Endometrial microvascular endothelial cells (primary cell): ENCODE data around the gene MPHOSPH6. TPM values are rescaled to one million over a fixed set of nuclear protein-coding genes. Genes with fewer than 3 reads are reported as not detected.
"Not testable (repeated sequence)": the region's sequence is repeated elsewhere in the genome, so short reads cannot be mapped to it uniquely, and the experiment has no call there.

Source experiments
- in situ Hi-C: cut with HindIII; loops from 2 replicates; pipeline ENCODE4 v1.10.0; 2017; ENCODE audit warnings: low sequenced_read_pairs, low pct_unique_long_range_greater_than_20kb; ENCODE audit errors: inconsistent ontology term
- total RNA-seq: library from RNA; depleted of rRNA; stranded (reverse); fragments of >200 nt; gene quantifications from one replicate; pipeline ENCODE4 v1.2.3, GENCODE V29; 2015; ENCODE audit errors: inconsistent ontology term

Gene MPHOSPH6, protein sequence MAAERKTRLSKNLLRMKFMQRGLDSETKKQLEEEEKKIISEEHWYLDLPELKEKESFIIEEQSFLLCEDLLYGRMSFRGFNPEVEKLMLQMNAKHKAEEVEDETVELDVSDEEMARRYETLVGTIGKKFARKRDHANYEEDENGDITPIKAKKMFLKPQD
- total RNA-seq = 62.7 TPM

DNA sequence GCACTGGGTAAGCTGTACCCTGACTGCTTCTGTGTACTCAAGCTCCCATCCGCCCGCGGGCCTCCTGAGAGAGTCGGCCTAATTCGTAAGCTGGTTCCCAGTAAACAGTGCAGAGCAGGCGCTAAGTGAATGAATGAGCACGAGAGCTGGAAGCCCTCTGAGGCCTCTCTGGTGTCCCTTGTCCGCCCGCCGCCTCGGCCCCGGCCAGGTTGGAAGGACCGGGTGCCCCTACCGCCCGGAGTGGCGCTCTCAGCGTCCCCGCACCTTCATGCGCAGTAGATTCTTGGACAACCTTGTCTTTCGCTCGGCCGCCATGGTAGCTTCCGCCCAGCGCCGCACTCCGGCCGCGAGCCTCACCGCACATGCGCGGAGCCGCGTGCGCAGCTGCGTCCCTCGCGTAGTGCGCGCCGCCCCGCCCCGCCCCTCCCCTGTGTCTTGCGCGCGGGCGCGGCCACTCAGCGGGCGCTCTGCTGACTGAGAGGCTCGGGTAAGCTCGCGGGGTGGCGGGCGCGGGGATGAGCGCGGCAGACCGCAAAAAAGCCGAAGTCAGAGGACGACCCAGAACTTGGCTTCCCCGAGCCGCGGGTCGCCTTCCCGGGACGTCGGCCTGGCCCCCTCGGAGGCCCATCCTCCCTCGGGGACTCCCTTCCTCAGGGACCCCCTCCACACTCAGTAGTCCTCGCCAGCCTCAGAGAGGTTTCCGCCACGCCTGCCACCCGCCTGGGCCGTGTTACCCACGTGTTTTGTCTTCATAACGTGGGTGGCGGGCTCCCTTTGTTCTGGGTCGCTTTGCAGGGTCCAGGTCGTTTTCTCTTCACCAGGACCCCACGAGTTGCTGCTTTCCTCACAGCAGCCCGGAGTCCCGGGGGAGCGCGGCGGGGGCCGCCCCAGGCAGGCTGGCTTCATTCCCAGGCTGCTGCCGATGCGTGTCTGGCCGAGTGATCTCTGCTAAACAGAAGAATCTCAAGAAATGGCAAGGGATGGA lies at the start of gene MPHOSPH6:
Gene MPHOSPH6, minus strand, starts transcription at position 364 of the 985 bp plus-strand sequence. Its CDS starts 49 bp downstream, at position 315.
- in situ Hi-C loops = no loop called here

DNA sequence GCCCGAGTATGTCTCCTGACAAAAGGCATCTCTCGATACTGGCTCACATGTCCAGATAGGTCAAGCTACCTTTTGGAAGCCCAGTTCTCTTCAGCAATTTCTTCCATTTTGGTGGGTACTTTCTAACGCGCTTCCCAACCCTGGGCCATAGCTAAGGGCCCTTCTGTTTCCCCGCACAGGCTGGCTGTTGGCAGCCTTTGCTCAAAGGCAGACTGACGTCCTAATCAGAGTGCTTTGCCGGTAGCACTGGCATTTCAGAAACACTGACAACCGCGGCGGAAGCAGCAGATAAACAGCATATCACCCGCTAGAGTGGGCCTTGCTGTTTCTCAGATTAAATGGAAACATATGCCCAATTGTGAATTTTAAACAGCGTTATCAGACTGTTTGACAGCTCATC lies 49.3 kb upstream of the MPHOSPH6 start:
- in situ Hi-C loops = no loop called here

DNA sequence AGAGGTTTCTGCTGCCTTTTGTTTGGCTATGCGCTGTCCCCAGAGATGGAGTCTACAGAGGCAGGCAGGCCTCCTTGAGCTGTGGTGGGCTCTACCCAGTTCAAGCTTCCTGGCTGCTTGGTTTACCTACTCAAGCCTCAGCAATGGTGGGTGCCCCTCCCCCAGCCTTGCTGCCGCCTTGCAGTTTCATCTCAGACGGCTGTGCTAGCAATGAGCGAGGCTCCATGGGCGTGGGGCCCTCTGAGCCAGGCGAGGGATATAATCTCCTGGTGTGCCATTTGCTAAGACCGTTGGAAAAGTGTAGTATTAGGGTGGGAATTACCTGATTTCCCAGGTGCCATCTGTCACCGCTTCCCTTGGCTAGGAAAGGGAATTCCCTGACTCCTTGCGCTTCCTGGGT lies 39.3 kb upstream of the MPHOSPH6 start:
- in situ Hi-C loops = not testable (repeated sequence)

DNA sequence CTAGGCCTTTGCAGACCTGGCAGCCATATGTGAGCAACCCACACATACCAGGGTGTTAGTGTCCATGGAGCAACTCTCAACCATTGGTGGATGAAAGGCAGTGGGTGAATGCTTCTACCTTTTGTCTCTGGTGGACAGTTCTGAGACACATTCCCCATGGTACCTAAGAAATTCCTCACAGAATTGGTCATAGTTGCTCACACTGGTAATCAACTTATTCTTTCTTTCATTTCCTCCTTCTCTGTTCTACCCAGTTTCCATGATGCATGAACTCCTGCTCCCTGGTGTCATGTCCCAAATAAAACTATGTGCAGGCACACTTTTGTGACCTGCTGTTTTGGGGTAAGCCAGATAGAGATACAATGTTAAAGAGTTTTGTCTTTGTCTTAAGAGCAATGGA lies 33.2 kb upstream of the MPHOSPH6 start:
- in situ Hi-C loops = no loop called here

DNA sequence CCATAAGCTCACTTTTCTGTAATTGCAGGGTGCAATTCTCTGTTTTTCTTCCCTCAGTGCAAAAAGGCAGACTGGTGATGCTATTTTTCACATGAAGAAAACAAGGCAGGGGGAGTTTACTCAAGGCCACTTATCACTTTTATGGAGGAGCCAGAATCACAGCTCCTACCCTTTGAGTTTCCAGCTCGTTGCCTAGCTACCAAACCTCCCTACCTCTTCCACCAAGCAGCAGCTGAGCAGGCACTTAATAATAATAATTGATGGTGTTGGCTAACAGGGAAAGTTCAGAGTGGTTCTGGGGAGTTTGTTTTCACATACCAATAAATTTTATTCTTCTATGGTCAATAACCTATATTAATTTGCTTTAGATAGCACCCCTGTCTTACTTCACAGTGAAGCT lies 31.9 kb upstream of the MPHOSPH6 start:
- in situ Hi-C loops = no loop called here

DNA sequence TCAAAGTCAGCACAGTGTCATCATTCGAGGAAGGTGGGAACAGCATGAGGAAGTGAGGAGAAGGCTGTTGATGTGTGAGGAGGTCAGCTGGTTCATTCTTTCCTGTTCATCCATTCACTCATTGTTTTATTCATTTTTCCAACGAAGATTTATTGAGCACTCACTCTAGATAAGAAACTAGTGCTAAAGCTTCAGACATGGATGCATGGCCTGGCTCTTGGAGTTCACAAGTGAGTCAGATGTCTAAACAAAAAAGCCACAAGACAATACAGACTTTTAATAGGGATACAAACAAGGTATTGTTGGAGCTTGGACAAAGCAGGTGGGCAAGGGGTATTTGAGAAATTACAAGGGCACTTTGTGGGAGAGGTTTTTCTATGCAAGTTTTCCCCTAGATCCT lies 31.3 kb upstream of the MPHOSPH6 start:
- in situ Hi-C loops = no loop called here

DNA sequence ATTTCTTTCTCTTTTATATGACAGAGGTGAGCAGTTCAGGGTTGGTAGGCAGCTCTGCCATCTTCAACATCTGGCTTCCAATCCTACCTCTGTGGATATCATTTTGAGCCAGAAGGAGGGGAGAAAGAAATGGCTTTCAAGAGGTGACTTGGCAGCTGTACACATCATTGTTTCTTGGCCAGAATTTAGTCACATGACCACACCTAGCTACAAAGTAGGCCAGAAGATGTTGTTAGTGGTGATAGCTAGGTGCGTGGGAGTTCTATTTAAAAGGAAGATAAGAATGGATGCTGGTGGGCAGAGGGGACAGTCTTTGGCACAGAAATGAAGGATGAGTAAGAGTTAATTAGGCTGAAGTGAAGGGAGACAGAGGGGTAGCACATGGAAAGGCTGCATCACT lies 29.2 kb upstream of the MPHOSPH6 start:
- in situ Hi-C loops = no loop called here

DNA sequence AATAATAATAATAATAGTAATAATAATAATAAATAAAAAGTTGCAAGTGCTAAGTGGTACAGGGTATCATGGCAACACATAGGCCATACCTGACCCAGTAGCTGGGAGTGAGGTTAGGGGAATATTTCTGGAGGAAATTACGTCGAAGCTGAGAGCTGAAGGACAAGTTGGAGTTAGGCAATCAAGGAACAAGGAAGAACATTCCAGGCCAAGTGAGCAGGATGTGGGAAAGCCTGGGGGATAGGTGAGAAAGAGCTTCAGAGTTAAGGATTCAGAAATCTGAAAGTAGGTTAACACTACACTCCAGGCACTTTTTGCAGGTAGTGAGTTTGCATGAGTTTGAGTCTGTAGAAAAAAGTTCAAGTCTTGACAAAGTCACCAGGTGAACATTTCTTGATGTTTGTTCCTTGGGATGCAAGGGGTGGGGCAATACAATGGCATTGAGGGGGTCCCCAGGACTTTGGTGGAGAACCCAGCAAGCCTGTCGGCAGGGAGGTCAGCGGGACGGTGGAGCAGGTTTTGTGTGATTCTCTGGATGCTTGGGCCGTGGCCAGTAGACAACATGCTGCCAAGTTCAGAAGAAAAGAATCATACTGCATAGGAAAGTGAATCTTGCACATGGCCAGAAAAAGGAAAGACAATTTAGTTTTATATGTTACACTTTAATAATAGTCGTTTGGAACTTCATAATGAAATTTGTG lies 27.7 kb upstream of the MPHOSPH6 start:
- in situ Hi-C loops = no loop called here

DNA sequence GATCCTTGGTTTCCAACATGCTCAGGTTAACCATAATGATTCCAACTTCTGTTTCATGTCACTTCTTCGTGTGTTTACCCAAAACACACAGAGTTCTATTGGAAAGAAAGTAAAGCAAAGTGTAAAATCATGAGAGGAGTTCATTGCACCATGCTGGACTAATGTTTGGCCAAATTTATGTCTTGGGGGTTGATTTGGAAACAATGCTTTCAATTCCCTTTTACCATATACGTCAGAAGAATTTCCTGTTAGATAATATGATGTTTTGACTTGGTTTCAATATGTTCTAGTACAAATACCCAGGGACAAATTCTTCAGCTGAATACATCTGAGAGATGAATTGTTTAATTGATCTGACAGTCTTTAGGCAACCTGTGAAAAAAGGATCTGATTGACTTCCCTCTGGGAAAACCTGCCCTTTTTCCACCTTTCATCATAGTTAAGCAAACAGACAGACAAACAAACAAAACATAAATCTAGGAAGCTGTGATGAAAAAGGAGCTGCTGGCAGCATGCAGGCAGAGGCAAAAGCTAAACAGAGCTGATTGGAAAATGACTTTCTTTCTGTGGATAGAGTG lies 26.0 kb upstream of the MPHOSPH6 start:
- in situ Hi-C loops = no loop called here

DNA sequence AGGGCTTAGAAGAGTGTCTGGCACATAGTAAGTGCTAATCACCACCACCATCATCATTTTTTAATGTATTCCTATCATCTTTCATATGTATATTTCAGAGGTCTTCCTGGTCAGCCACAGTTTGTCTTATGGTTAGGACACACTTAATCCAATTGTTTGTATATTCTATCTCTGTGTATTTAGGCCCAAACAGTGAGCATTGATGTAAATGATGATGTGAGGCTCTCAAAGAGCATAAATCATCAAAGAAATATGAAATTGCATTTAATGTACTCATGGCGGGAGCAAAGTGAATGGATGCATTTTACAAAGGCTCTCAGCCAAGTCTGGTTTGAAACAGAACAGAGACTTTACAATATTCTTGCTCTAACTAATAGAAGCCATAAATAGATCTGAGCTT lies 24.1 kb upstream of the MPHOSPH6 start:
- in situ Hi-C loops = no loop called here

DNA sequence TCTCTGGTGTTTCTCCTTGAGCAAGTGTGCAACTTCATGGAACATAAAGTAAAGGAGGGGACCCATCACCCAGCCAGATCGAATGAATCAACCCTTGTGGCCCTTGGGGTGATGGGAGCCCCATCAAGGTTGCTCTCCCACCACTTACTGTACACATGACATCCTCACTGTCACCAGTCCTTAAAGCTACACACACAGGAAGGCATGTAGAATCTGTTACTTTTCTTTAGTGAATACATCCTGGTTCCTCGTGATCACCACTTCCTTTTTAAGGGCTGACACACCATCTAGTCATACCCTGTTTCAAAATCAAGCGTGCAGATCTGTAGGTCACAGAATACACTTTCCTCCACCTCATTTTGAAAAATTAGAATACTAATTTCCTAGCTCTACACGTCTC lies 22.6 kb upstream of the MPHOSPH6 start:
- in situ Hi-C loops = no loop called here

DNA sequence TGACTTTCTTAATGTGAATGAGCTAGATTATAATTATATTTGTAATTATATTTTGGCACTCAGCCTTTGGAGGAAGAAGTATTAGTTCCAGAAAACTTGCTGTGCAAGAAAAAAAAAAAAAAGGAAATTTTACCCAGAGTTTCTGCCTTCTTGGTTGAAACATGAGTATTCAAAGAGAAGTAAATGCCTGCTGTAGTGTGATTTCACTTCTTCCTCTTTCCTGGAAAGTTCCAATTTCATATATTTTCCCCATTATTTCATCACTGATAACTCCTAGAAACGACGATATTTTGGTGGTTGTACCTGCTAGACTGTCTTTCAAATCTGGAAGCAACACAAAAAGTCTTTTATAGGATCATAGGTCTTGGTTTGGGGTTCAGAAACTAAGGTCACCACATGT lies 20.4 kb upstream of the MPHOSPH6 start:
- in situ Hi-C loops = no loop called here

DNA sequence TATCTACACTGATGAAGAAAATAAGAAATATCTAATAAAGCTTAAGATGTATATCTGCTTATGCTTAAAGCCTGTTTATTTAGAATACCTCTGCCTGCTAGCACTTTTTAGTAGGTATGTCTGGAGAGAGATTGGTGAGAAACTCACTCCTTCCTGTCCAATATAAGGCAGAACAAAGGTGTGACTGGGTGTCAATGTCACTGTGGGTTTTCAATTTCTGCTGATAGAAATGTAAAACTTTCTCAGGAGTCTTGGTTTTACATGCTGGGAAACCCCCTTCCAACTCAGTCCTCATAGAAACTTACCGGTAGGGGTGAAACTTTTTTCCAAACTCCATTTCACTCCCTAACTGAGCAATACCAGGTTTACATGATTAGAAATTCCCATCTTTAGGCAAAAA lies 17.8 kb upstream of the MPHOSPH6 start:
- in situ Hi-C loops = no loop called here

DNA sequence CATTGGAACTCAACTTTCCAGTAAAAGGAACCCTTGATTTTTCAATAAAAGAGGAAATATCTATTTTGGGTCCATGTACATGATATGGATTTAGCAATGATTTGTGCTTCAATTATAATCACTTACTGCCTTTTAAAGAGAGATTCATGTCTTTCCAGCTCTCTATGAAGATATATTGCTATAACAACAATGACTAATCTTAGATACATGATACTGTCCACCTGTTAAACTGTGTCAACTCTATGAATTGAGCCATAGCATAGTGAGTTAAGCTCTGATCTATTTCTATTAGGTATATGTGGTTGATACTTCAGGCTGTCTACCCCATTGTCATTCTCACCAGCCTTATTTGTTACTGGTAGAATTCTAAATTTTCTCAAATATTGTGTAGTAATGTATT lies 15.0 kb upstream of the MPHOSPH6 start:
- in situ Hi-C loops = no loop called here

DNA sequence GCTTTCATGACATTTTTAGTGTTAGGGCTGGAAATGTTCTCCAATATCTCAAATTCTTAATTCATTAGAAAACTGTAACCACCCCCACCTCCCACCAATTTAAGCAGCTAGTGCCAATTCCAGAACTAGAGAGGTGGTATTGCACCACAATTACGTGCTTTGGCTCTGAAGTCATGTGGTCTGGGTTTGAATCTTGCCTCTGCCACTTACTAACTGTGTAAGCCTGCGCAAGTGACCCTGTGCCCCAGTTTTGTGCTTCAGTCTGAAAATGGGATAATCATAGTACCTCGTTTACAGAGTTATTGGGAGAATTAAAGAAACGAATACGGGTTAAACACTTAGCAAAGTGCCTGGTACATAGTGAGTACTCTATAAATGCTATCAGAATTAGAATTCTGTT lies 14.2 kb upstream of the MPHOSPH6 start:
- in situ Hi-C loops = no loop called here

DNA sequence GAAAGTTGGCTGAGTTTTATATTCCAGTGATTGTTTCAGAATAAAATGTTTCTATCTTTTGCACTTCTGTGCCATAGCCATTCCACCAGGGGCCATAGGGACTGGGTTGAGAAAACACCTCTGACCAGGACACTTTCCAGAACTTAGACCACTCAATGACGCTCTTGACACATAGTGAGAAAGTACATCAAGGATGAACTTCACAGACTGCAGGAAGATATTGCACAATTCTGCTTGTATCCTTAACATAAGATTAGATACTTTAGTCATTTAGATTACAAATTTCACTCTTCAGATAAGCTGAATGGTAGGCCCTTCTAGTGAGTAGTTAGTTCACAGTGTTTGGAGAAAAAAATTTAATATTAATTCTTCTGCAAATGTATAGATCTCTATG lies 13.0 kb upstream of the MPHOSPH6 start:
- in situ Hi-C loops = no loop called here

DNA sequence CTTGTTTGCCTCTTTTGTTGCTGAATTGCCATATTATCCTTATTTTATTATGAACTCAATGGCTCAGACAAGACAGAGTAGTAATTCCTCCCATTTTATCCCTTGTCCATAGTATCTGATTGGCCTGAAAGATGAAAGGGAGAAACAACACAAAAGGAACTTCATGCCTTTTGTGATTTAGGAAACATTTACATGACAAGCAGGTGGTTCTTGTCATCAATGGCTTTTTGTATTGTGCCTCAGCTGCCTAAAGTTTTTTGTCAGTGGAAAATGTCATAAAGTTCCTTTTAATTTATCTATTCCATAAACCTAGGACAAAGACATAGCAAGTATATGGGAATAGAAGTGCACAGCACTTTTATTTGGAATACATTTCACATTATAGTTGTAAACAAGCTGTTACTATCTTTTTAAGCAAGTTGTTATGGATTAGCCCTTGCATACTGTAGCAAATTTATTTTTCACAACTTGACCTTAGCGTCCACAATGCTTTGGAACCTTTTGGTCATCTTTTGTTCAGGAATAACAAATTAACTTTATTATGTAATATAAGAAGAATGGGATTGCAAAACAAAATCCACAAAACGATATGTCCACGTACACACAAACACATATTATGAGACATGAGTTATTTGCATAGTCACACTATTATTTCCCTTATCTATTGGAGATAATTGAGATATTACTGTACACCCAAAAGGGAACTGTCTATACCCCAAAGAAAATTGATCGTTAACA lies 12.4 kb upstream of the MPHOSPH6 start:
- in situ Hi-C loops = no loop called here

DNA sequence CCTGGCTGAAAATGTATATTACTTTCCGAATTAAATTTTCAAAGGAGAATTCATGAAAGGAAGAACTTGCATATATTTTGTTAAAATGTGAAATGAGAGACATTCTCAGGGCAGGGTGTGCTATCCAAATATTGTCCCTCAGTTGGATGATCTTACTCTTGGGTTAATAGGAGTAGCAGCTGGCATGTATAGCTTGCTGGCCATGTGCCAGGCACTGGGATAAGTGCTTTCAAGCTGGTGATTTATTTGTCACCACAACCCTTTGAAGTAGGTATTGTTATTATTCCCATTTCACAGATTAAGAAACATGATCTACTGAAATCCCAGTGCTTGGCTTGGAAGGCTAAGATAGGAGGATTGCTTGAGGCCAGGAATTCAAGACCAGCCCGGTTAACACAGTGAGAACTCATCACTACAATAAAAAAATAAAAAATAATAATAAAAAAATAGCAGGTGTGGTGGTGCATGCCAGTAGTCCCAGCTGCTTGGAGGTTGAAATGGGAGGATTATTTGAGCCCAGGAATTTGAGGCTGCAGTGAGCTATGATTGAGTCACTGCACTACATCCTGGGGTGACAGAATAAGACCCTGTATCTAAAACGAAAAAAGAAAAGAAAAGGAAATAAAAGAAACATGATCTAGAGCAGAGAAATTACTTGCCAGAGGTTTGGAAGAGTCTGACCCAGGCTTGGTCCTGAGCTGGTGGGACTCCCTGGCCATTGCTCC lies 11.6 kb upstream of the MPHOSPH6 start:
- in situ Hi-C loops = no loop called here
